Nephron (organoid): Measurements from ENCODE around the gene ANLN.
"Not testable (repeated sequence)": the region's sequence is repeated elsewhere in the genome, so short reads cannot be mapped to it uniquely, and the experiment has no call there.

ENCODE experiments used
- H3K27ac Mint-ChIP-seq, 3 experiments: 2 replicates each; pipeline ENCODE4 v1.8.0; 2020; ENCODE audit warnings: mixed read lengths in 3 of 3, mild to moderate bottlenecking in 2 of 3, moderate library complexity in 1 of 3
- H3K27me3 Mint-ChIP-seq: 2 replicates; pipeline ENCODE4 v1.8.0; 2021; ENCODE audit warnings: low read depth, mild to moderate bottlenecking, moderate library complexity, mixed read lengths
- H3K36me3 Mint-ChIP-seq: 2 replicates; pipeline ENCODE4 v1.8.0; 2020; ENCODE audit warnings: low read depth, mixed read lengths
- H3K4me1 Mint-ChIP-seq: 2 replicates; pipeline ENCODE4 v1.8.0; 2020; ENCODE audit warnings: mixed read lengths
- H3K4me3 Mint-ChIP-seq, 3 experiments: 2 replicates each; pipeline ENCODE4 v1.8.0; 2020; ENCODE audit warnings: mild to moderate bottlenecking in 3 of 3, mixed read lengths in 3 of 3, moderate library complexity in 2 of 3
- H3K9me3 Mint-ChIP-seq: 2 replicates; pipeline ENCODE4 v1.8.0; 2020; ENCODE audit warnings: mixed read lengths
- CTCF ChIP-seq, 3 experiments: fragments of 200-600 bp; sonication (generic); IDR thresholded peaks; one replicate each; pipeline ENCODE4 v1.5.0; 2021; ENCODE audit warnings: antibody characterized with exemption in 3 of 3; ENCODE audit not compliant: unreplicated experiment in 3 of 3

ANLN gene

GRCh38 chr7:36464271-36464670 is 74.6 kb downstream of the ANLN start:
- no peak overlapping the region for H3K4me3 Mint-ChIP-seq
- H3K36me3 Mint-ChIP-seq: no peaks in the 10 kb centered on the region
- H3K9me3 Mint-ChIP-seq: peaks cover 7% of the 10 kb centered on the region
- no peaks in the 10 kb centered on the region for H3K4me1 Mint-ChIP-seq
- H3K27ac Mint-ChIP-seq: no peak overlapping the region
- no peak for TF ChIP-seq CTCF (IDR thresholded peaks at IDR 0.05; ENCODE audit: unreplicated experiment in 3 of 3)
- H3K27me3 Mint-ChIP-seq: no peaks in the 10 kb centered on the region

- not testable (repeated sequence) for H3K9me3 Mint-ChIP-seq, H3K4me3 Mint-ChIP-seq, H3K36me3 Mint-ChIP-seq, H3K27ac Mint-ChIP-seq, H3K27me3 Mint-ChIP-seq, H3K4me1 Mint-ChIP-seq
Measured at GRCh38 chr7:36466001-36466400, 76.3 kb downstream of the ANLN start.

- TF ChIP-seq CTCF (IDR thresholded peaks at IDR 0.05; ENCODE audit: unreplicated experiment in 3 of 3): no peak
- no peak overlapping the region for H3K27ac Mint-ChIP-seq
- H3K9me3 Mint-ChIP-seq: peaks cover 7% of the 10 kb centered on the region
- no peaks in the 10 kb centered on the region for H3K27me3 Mint-ChIP-seq
- H3K4me3 Mint-ChIP-seq: no peak overlapping the region
- H3K4me1 Mint-ChIP-seq: no peaks in the 10 kb centered on the region
- H3K36me3 Mint-ChIP-seq: no peaks in the 10 kb centered on the region
Measured at GRCh38 chr7:36468370-36469101, 78.9 kb downstream of the ANLN start.

- Mint-ChIP-seq H3K9me3 (peaks cover 7% of the 10 kb centered on the region), H3K4me1 (no peaks in the 10 kb centered on the region), H3K27ac (peak overlapping the region in 1 of 3 experiments; percentile 18), H3K27me3 (no peaks in the 10 kb centered on the region), H3K4me3 (no peak overlapping the region), H3K36me3 (no peaks in the 10 kb centered on the region)
- no peak for TF ChIP-seq CTCF (IDR thresholded peaks at IDR 0.05; ENCODE audit: unreplicated experiment in 3 of 3)
Measured at GRCh38 chr7:36469236-36469635, 79.6 kb downstream of the ANLN start.

GRCh38 chr7:36472141-36472729 is 82.6 kb downstream of the ANLN start:
- no peak for TF ChIP-seq CTCF (IDR thresholded peaks at IDR 0.05; ENCODE audit: unreplicated experiment in 3 of 3)
- no peaks in the 10 kb centered on the region for H3K36me3 Mint-ChIP-seq
- H3K27me3 Mint-ChIP-seq: no peaks in the 10 kb centered on the region
- no peak overlapping the region for H3K4me3 Mint-ChIP-seq
- H3K9me3 Mint-ChIP-seq: peaks cover 4% of the 10 kb centered on the region
- no peak overlapping the region for H3K27ac Mint-ChIP-seq
- H3K4me1 Mint-ChIP-seq: no peaks in the 10 kb centered on the region

- Mint-ChIP-seq H3K9me3 (no peaks in the 10 kb centered on the region), H3K4me1 (no peaks in the 10 kb centered on the region), H3K27ac (no peak overlapping the region), H3K36me3 (no peaks in the 10 kb centered on the region), H3K4me3 (no peak overlapping the region), H3K27me3 (no peaks in the 10 kb centered on the region)
- peak; percentile 52 to 58 (median 54) for TF ChIP-seq CTCF (IDR thresholded peaks at IDR 0.05; ENCODE audit: unreplicated experiment in 3 of 3)
Measured at GRCh38 chr7:36473454-36474282, 84.0 kb downstream of the ANLN start.
